Activated T-cell treated with anti-CD3 and anti-CD28 coated beads, Interleukin-2, amount 50 U/mL, for 1 hour (primary cell): Measurements from ENCODE around the gene CTU1.

ENCODE experiments used
- DNase-seq: peaks from one replicate; pipeline ENCODE4 v3.0.0-alpha.2; 2020

The CTU1 gene

DNA sequence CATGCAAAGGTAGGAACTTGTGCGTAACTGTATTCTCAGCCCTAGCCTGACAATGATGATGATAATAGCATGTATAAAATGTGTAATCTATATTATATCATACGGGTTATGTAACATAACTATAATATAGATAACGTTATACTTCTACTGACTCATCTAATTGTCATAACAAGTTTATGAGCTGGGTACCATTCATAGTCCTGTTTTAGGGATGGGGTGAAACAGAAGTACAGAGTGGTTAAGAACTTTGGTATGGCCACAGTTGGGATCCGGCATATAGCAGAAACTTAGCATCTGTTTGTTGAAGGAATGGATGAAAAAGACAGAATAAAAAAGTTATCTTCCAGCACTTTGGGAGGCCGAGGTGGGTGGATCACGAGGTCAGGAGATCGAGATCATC lies 5.2 kb downstream of the CTU1 start:
- no peak for DNase-seq

DNA sequence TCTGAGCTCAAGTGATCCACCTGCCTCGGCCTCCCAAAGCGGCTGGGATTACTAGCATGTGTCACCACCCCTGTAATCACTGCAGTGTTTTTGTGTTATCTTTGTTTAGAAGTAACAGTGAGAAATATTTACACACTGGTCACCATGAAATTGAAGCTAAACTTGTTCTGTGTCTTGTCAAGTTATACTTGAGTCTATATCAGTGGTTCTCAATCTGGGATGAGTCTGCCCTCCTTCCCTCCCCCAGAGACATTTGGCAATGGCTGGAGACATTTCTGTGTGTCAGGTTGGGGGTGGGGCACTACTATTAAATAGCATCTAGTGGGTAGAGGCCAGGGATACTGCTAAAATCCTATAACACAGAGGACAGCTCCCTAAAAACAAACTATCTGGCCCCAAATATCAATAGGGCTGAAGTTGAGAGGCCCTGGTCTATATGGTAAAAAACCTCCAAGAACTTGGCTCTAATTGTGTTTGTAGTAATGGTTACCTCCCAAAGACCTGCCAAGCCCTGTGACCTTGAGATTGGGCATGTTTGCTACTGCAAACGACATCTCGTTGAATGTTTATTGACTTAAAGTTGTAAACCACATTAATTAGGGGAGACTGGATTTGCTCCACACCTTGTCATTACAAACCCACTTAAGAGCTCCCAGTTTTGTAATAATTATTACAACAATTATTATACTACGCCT lies 6.9 kb downstream of the CTU1 start:
- DNase-seq: no peak

DNA sequence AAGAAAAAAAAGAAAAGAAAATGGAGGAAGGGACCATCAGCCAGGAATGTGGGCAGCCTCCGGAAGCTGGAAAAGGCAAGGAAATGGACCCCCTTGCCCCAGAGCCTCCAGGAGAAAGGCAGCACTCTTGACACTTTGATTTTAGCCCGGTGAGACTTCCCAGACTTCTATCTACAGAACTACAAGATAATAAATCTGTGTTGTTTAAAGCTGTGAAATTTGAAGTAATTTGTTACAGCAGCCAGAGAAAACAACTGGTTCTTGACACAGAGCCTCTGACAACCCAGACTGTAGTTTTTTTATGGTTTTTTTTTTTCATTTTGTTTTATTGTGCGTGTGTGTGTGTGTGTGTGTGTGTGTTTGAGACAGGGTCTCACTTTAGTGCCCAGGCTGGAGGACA lies 7.6 kb downstream of the CTU1 start:
- DNase-seq: no peak

DNA sequence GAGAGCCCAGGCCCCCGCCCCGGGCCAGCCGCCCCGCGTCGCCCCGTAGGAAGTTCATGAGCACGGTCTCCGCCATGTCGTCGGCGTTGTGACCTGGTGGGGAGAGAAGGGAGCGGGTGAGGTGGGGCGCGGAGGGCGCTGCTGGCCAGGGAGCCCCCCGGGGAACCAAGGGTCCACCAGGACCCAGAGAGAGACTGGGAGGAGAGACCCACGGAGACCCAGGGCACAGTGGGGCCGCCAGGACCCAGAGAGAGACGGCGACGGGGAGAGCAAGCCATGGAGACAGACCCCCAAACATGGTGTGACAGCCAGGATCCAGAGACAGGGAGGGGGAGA lies 9.2 kb downstream of the CTU1 start:
- no peak for DNase-seq

DNA sequence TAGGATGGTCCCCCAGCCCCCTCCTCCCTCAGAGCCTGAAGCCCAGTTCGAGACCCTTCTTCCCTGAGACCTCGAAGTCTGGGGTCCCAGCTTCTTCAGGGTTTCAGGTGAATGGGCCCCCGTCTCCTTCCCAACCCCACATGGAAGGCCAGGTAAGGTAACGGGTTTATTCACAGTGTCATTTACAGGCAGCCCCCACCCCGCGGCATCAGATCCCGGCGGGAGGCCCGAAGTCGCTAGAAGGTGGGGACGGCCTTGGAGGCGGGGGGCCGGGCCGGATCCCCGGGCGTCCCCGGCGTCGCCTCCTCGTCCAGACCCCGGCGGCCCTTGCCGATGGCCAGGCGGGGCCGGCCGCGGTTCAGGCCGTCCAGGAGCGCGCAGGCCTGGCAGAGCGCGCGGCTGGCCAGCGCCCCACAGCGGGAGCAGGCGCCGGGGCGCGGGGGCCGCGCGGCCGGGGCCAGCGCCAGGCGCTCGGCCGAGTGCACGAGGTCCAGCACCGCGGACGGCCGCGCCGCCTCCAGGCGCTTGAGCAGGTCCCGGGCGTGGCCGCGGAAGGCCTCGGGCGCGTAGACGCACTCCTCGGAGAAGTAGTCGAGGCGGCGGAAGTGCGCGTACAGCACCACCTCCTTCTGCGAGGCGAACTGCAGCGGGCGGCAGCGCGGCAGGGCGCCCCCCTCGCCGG lies 9.7 kb downstream of the CTU1 start:
- DNase-seq: peak; percentile 65

DNA sequence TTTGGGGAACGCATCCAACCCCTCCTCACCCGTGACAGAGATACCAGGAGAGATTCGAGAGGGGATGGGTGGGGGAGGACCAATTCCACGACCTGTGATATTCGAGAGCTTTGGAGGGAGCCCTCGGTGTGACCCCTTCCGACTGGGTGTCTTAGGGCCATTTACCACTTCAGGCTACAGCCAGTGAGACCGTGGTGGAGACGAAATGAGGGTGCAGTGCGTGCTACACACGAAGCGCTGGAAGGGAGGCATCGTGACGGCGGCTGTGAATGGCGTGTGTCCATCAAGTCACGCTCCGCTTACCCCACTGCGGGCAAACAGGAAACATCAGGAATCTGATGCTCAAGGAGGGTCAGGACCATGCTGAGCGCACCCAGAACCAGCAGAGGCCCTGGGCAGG lies 10.4 kb downstream of the CTU1 start:
- no peak for DNase-seq

DNA sequence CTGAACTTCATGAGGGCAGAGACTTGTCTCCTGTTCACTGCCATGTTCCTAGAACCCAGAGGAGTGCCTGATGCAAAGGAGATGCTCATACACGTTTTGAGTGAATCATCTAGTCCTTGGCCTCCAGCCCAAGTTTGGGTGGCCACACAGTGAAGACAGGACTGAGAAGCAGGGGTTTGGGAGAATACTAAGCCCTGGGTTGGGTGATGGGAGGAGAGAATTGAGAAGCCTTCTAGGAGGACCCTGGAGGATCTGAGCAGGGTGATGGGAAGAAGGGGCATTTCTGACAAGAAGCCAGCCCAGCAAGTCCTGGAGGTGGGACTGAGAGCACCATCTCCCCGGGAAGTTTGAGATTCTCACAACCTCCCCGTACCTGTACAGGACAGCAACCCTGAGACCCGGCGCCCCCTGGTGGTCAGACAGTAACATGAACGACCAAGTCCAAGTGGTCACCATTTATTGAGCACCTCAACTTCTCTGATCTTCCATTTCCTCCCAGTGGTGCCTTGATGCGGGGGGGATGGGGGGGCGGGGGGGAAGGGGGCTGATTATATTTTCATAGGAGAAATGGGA lies 11.0 kb downstream of the CTU1 start:
- peak; percentile 71 for DNase-seq

DNA sequence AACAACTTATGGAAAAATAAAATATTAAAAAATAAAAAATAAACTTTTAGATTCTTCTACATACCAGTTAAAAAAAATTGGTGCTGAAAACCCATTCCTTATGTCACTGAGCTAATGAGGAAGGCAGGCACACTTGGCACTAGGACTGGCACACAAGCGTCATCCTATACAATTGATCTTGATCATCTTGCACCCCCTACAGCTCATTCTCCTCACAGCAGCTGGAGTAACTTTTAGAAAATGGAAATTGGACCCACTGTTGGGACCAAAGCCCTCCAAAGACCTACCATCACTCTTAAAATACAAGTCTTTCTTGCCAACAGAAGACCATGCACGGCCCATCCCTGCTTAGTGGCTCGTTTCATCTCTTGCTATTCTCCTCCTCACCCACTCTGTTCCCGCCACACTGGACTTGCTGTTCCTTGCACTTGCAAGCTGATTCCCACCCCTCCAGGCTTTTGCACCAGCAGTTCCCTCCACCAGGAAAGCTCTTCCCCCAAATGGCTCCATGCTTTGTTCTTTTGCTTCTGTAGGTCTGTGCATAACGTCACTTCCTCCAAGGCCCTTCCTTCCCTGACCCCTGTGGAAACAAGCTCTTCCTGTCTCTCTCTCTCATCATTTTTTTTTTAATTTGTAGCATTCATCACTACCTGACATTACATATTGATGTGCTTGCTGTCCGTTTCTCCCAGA lies 11.6 kb downstream of the CTU1 start:
- no peak for DNase-seq

DNA sequence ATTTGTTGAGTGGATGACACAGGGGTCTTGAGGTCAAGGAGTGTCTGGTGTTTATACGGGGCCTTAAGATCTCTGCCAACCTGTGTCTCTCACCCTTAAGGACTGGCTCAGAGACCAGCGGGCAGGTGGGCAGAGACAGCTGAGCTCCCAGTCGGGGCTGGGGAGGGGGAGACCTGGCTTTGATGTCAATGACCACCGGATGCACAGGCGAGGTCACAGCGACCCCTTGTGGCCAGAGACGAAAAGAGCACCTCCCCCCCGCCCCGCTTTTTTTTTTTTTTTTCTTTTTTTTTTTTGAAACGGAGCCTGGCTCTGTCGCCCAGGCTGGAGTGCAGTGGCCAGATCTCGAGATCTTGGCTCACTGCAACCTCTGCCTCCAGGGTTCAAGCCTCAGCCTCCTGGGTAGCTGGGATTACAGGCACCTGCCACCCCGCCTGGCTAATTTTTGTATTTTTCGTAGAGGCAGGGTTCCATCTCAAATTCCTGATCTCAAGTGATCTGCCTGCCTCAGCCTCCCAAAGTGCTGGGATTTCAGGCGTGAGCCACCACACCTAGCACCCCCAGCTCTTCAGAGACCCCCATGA lies 13.4 kb downstream of the CTU1 start:
- peak; percentile 35 for DNase-seq

DNA sequence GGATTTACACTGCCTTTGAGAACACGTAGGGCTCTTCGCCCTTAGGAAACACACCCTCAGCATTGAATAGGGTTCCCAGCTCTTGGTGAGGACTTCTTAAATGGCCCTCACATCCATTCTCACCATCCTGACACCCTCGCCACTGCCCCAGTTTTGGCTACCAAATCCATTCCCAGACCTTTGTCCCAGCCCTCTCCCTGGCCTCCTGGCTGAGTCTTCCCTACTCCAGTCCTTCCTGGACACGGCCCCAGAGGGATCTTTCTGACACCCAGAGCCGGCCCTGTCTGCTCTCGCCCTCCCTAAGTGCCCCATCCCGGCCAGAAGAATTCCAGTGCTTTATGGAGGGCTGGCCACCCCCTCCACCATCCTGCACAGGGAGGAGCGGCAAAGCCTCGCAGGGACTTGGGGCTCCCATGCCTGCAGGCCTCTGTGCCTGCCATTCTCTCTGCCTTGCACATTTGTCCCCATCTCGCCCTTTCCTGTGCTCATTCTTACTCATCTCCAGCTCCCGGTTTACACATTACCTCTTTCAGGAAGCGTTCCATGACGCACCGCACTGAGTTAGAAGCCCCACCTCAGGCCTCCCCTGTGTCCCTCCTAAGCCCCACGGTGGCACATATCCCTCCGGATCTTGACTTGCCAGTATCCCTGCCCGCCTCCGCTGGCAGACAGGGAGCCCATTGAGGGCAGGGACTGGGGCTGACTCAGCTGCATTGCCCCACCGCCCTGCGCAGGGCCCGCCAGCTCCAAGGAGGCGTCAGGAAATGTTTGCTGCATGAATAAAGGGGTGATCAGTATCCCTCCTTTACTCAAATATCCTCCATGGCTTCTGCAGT lies 14.5 kb downstream of the CTU1 start:
- DNase-seq: no peak

DNA sequence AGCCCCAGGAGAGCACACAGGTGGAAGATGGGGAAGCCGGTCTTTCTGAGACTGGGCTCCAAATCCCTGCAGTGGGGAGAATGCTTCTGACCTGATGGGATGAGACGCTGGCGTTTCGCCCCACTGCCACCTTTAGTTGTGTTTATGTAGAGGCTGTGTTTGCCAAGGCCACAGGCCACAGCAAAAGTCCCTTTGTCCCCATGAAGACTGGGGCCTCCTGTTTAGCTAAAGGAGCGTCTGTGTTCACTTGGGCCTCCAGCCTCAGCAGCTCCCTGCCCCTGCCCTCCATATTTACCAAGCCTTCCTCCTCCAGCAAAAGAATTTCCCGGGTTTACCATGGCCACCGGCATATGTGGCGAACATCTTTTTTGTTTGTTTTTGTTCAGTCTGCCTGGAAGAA lies 15.1 kb downstream of the CTU1 start:
- no peak for DNase-seq

DNA sequence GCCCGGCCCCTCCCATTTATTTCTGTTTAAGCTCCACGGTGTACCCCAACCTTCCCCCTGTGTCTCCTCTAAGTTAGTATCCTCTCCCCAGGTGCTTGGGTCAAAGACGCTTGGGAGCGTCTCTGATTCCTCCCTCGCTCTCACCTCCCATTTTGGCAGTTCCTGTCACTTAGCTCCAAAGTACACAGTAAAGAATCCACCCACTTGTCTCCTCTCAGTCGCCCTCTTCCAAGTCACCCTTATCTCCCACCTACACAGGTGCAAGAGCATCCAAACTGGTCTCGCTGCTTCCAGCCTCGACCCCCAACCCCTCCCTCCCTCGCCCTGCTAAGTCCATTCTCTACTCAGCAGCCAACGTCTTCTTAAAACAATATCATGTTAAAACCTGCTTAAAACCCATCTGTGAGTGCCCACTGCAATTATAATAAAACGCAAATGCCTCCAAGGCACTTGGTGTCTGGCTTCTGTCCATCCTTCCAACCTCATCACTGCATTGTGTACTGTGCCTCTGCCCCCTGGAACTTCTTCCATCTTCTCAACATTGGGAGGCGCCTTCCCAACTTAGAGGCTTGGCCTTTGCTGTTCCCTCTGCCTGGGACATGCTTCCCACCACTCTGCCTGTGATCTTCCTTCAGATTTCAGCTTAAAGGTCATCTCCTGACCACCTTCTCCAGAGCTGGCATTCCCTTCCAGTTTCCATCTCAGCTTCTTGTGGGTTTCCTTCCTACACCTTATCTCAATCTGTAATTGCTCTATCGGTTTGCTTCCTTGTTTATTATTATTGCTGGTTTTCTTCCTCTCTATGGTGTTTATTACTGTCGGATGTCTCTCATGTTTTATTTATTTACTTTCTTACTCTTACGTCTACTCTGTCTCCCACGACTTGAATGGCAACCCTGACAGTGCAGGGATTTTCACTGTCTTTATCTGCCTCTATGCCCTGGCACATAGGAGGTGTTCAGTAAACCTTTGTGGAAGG lies 16.0 kb downstream of the CTU1 start:
- no peak for DNase-seq

DNA sequence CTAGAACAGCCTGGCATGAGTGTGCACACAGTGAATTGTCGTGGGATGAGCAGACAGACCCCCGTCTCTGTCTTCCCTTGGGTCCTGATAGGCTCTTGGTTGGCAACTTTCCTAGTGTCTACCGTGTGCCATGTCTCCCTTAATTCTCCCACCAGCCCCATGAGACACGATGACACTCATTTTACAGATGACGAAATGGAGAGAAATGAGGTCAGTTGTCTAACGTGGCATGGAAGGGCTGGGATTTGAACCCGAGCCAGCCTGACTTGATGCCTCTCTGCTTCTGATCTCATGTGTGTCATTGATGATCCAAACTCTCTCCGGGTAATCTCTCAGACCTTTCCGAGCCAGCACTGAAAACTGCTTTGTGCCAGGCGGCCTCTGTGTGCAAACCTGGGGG lies 17.1 kb downstream of the CTU1 start:
- no peak for DNase-seq

DNA sequence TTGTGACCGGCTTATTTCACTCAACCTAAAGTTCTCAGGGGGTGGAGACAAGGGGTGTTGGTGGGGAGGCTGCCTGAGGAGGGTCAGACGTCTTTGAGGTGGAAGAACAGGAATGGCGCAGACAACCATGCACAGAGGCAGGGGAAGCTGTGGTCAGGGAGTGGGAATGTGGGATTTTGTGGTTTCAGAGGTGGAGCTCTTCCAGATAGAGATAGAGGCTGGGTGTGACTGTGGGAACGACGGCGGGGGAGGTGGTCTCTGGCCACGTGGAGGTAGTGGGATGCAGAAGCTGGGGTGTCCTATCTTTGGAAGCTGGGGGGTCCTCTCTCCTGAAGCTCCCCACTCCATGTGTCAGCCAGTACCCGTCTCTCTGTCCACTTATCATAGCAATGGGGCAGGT lies 17.7 kb downstream of the CTU1 start:
- DNase-seq: no peak

DNA sequence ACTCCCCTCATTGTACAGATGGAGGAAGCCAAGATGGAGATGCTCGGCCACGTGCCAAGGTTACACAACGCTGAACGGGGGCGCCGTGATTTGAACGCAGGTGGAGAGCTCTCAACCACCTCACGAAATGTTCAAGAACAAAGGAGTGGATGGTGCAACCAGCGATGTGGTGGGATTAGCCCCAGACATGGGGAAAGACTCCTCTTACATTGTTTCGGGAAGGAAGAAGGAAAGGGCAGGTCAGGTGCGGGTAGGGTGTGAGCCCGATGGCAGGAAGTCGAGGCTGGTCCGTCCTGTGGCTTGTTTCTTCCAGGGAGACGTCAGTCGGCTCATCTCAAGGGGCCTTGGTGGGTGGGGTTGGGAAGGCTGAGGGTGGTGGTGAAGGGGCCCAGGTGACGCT lies 18.4 kb downstream of the CTU1 start:
- no peak for DNase-seq

DNA sequence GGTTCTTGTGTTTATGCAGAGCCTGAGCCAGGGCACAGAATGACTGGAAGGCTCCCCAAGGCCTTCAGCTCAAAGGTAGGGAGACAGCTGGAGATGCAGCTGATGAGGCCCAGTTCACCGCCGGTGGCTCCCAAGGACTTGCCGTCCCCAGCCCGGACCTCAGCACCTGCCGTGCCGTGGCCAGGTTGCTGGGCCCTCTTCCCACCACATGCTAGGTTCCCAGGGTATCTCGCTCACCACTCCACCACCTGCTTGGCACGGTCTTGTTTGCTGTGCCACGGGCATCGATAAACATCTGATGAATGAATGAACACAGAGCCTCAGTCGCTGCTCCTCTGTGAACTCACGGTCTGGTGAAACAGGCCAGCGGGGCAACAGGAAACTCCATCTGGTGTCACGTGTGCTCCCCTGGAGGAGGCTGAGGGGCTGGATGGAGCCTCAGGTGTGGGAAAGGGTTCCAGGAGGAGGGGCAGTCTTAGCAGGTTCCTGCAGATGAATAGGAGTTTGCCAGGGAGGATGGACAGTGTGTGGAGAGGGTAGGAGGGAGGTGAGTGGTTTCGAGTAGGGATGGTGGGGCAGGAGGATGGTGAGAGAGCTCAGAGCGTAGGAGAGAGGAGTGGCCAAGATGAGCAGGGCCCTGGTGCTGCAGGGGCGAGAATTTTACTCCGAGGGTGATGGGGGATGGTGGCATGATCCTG lies 21.9 kb downstream of the CTU1 start:
- DNase-seq: no peak

DNA sequence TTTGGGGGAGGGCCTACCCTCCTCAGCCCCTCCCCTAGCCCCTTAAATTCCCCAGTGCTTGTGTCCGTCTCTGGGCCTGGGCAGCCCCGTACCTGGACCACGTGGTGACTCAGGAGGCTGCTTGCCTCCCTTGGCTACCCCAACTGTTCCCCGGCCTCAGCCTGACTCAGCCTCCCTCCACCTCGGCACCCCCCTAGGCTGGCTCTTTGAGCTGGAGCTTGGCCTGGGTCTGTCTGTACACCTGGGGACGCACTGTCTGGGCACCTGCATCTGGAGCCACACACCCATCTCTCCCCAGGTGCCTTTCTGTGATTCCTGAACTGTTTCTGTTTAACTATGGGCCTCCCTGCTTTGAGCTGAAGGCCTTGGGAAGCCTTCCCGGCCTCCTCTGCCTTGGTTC lies 23.7 kb downstream of the CTU1 start:
- no peak for DNase-seq

DNA sequence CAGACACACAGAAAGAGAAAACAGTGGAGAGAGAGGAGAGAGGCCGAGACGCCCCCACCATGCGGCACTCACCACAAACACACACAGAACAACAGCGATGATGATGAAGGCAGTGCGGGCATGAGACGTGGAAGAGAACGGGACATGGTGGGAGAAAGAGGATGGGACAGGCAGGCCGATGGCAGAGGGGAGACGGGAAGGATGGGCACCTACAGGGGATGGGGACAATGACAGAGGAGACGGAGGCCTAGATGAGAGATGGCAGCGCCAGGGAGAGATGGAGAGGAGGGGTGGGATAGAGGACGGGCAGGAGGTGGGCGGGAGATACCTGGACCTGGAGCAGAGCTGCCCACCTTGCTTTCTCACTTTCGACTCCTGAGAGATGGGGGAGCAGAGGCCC lies 24.4 kb downstream of the CTU1 start:
- no peak for DNase-seq

DNA sequence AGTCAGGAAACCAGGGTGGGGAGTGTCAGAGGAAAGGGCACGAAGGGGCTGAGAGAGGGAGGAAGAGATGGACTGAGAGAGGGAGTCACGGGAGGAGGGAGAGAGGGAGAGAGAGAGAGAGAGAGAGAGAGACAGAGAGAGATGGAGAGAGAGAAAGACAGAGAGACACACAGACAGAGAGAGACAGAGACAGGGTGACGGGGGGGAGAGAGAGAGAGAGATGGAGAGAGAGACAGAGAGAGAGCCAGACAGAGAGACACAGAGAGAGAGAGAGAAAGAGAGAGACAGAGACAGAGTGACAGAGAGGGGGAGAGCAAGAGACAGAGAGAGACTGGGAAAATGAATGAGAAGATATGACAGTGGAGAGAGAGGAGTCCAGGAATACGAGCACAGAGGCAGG lies 25.0 kb downstream of the CTU1 start:
- DNase-seq: no peak

DNA sequence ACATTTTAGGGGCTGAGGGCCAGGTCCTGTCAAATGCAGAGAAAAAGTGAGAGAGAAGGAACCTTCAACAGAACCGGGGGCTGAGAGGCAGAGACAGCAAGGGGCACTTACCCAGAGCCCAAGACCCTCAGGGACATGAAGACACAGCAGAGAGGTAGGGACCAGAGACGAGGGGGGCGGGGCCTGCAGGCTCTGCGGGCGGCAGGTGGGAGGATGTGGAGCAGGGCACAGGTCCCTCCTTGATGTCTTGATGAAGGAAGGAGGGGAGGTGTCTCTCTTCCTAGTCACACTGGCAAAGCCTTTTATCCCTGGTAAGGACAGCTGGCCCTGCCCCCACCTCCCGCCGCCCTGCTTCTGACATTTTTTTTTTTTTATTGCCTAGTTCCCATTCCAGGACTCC lies 25.6 kb downstream of the CTU1 start, which contains the start of gene KLK14:
TSS of gene KLK14 (minus strand) at position 277 of the 400 bp plus-strand sequence. CDS start at position 4, 273 bp downstream.
- DNase-seq: no peak

DNA sequence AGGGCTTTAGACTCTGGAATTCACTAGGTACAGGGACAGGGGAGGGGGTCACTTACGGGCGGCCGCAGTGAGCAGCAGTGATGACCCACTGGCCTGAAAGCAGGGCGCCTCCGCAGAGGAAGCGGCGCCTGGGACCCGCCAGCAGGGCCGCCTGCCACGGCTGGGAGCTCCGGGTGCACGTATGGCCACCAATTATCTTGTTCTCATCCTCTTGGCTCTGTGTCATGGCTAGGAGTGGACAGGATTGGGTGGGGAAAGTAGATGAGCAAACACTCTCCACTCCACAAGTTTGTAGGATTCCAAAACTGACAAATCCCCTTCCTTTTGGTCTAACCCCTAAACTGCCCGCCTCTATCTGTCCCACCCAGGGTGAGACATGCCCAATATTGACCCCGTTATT lies 26.7 kb downstream of the CTU1 start:
- no peak for DNase-seq
